ENCODE measurements around the gene MYF5.

The MYF5 gene

DNA sequence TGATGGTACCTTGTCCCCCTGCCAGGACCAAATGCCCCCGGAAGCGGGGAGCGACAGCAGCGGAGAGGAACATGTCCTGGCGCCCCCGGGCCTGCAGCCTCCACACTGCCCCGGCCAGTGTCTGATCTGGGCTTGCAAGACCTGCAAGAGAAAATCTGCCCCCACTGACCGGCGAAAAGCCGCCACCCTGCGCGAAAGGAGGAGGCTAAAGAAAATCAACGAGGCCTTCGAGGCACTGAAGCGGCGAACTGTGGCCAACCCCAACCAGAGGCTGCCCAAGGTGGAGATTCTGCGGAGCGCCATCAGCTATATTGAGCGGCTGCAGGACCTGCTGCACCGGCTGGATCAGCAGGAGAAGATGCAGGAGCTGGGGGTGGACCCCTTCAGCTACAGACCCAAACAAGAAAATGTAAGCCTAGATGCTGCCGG, 8.9 kb upstream of the MYF5 start:
- DNase-seq (ENCODE audit: low spot score), result no peak
- no peak for FAIRE-seq

GRCh38 chr12:80708259-80708974, 8.3 kb upstream of the MYF5 start:
- no peak for DNase-seq (ENCODE audit: low spot score)
- FAIRE-seq, result no peak

GRCh38 chr12:80708975-80709328, 7.8 kb upstream of the MYF5 start:
- DNase-seq (ENCODE audit: low spot score), result no peak
- no peak for FAIRE-seq

DNA sequence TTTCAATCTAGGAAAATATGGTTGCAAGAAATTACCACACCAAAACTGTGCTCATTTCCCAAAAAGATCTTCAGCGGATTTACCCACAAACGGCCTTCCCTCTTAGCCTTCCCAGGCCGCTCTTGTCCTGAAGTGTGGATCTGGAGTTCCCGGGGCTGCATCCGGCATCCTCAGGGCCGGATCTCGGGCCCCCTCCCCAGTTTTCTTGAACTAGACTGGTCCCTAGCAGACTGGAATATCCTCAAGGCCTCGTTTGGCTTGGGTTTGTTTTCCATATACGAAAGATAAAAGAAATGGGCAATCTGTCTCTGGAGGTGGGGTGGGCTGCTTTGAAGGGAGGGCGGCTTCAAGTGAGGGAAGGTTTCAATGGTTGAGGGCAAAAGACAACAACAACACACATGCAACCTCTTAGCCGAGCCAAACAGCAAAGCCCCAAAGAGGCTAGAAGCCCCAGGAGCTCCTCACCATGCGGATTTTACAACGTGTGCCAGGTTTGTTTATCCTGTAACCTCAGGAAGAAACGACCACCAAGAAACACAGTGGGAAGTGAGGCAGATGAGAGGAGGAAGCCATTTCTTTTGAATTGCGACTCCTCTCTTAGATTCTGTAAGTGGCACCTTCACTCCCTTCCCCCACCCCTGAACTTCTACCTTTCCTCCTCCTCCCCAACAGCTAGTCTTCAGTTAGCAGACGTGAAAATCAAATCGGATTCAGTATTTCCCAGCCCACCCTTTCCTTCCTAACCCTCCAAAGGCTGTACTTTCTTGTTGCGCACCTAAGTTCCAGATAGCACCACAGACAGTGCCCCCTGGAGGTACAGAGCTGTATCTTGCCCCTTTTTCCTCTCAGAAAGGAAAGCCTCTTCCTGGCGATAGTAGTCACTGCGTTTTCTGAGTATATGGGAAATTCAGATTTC, 6.6 kb upstream of the MYF5 start:
- FAIRE-seq (no peak), DNase-seq (ENCODE audit: low spot score) (no peak)

GRCh38 chr12:80710727-80711449, 5.8 kb upstream of the MYF5 start:
- no peak for FAIRE-seq
- no peak for DNase-seq (ENCODE audit: low spot score)

GRCh38 chr12:80711866-80712265, 4.8 kb upstream of the MYF5 start:
- FAIRE-seq, result no peak
- no peak for DNase-seq (ENCODE audit: low spot score)

- DNase-seq (ENCODE audit: low spot score) (no peak), FAIRE-seq (no peak)
Measured at GRCh38 chr12:80712866-80713265, 3.8 kb upstream of the MYF5 start.

DNA sequence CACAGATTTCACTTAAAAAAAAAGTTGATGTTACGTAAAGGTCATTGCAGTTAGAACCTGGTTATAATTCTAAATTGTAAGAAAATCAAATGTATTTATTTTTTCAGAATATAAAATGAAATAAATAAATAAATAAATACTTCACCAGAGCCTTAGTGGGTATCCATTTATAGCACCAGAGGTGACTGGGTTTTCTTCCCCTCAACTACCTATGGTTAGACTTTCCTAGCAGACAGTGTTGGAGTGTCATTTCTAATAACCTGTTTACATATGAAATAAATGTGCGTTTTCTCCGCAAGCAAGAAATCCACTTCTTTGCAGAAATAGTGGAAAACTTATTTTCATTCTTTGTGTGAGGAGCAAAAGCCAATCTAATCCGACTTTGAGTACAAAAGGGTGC, 3.3 kb upstream of the MYF5 start:
- DNase-seq (ENCODE audit: low spot score), result no peak
- no peak for FAIRE-seq

GRCh38 chr12:80714055-80714454, 2.7 kb upstream of the MYF5 start:
- FAIRE-seq, result no peak
- no peak for DNase-seq (ENCODE audit: low spot score)

- DNase-seq (ENCODE audit: low spot score) (no peak), FAIRE-seq (no peak)
Measured at GRCh38 chr12:80714846-80715245, 1.9 kb upstream of the MYF5 start.

GRCh38 chr12:80715713-80716249, 931 bp upstream of the MYF5 start:
- no peak for DNase-seq (ENCODE audit: low spot score)
- no peak for FAIRE-seq

GRCh38 chr12:80717856-80718255, 1.1 kb downstream of the MYF5 start:
- FAIRE-seq, result no peak

GRCh38 chr12:80720516-80720915, 3.8 kb downstream of the MYF5 start:
- DNase-seq (ENCODE audit: low spot score) (no peak), FAIRE-seq (no peak)

More at GRCh38 chr12:80717856-80718255, 1.1 kb downstream of the MYF5 start:
- no peak for DNase-seq (ENCODE audit: low spot score)

DNA sequence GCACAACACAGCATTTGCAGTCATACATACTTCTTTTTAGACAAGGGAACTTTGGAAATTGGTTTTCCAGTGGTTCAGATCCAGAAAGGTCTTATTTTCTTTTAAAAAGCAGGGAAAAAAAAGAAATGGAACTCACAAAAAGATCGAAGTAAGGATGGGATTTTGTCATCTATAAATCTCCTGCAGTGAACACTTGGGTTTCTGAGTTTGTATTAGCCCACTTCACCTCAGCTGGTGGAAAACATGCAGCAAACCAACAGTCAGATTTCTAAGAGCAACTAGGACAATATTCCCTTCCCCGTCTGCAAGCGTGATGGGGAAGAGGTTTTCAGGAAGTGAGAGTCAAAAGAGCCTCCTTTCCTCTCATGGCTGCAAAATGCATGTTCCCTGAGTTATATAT, 4.6 kb downstream of the MYF5 start:
- FAIRE-seq (no peak), DNase-seq (ENCODE audit: low spot score) (no peak)

- DNase-seq (ENCODE audit: low spot score), result no peak
- FAIRE-seq, result no peak
Measured at GRCh38 chr12:80745851-80746505, 29.3 kb downstream of the MYF5 start.

DNA sequence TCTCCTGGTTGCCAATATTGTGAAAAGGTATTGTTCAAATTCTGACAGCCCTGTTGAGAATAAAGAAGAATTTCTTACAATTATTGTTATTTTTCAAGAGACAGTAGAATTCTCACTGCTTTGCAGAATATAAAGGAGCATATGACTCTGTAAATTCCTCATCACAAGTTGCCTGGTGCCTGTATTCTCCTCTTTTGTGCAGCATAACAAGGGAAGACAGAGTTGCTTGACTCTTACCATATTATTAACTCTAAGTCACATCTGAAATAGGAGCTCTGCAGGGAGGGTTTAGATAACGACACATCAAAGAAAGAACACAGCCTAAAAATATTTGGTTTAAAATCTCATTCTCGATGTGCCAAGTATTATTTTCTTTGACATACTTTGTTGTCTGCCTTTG, 31.1 kb downstream of the MYF5 start:
- DNase-seq (ENCODE audit: low spot score), result no peak
- FAIRE-seq, result no peak

GRCh38 chr12:80749456-80749855, 32.7 kb downstream of the MYF5 start:
- DNase-seq (ENCODE audit: low spot score), result no peak
- FAIRE-seq, result no peak

DNA sequence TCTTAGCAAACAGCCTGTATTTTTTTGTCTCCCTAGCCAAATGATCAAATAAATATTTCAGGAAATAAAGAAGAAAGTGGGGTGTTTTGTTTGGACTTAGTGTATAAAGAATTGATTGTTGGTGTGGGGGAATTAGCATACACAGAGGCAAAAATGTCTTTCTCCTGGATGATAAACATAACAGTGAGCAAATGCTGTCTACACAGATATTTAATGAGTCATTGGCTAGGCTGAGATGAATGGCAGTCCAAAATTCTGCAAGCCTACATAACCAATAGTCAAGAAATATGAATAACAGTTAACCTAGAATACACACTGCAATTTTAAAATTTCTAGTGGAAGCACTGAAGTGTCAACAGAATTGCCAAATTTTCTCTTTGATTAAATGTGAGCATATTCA, 35.8 kb downstream of the MYF5 start:
- no peak for FAIRE-seq
- no peak for DNase-seq (ENCODE audit: low spot score)

GRCh38 chr12:80754274-80754673, 37.6 kb downstream of the MYF5 start:
- no peak for DNase-seq (ENCODE audit: low spot score)
- FAIRE-seq, result no peak

- FAIRE-seq, result no peak
Measured at GRCh38 chr12:80756875-80757274, 40.2 kb downstream of the MYF5 start.

DNA sequence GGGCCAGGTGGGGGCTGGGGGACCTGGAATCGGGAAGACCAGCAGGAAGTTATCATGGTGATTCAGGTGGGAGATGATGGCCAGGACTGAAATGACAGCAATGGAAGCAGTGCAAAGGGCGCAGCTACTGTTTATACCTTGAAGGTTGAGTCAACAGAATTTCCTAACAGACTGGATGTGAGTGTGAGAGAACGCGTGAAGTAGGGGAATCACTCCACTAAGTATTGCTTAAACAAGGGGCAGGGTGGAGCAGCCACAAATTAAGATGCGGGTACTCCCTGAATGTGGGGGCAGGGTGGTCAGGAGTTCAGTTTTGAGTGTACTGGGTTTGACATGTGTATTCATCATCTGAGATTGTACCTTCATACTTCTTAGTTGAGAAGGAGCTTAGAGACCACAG, 45.1 kb downstream of the MYF5 start:
- DNase-seq (ENCODE audit: low spot score), result no peak
- no peak for FAIRE-seq

More at GRCh38 chr12:80756875-80757274, 40.2 kb downstream of the MYF5 start:
- DNase-seq (ENCODE audit: low spot score), result no peak
